Anterior cingulate cortex (tissue), 58 donors: ENCODE results near the gene RPL41.
A peak's percentile ranks its signal among the peaks of the same experiment; 100 is the strongest.
"Not testable (repeated sequence)": the region's sequence is repeated elsewhere in the genome, so short reads cannot be mapped to it uniquely, and the experiment has no call there.

Source experiments
- DNase-seq, 58 donors: peaks; one replicate each; lab custom pipeline; 2025; lab: John Stamatoyannopoulos, UW

The RPL41 gene

DNA sequence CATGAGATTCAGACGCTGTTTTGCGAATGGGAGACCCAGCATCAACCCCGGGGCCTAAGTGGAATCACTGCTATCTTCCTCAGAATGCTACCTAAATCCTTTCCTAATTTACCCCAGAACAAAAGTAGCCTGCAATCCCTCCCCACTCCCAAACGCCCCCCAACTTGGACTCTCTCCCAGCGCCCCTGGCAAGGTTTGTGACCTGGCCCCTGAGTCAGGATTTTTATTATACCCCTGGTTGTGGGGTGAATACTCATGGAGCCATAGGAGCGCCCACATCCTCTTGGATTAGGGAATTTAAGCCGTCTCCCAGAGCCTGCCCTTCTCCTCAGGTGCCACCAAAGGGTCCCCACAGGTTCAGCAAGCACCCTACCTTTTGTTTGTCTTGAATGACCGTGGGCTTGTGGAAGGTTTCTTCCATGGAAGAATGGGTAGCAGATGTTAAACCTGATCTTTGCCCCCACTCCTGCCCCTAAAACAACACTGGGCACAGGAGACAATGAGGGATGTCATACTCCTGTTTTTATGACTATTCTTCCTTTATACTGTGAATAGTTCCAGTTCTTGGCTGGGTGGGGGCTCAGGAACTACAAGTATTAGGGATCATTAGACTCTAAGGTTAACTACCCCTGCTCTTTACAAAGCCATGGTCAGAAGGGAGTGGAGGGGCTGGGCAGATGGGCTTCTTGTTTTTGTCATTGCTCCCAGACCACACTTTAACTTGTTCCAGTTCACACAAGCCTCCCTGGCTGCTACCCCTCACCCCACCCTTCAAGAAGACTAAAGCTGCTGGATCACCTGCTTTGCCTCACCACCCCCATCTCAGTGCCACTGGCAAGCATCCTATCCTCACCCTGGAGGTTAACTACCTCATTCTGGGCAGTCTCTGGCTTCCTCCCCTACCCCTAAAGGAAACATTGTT lies 36.6 kb downstream of the RPL41 start:
- peak in 1 of 58 donors; percentile 31 for DNase-seq

DNA sequence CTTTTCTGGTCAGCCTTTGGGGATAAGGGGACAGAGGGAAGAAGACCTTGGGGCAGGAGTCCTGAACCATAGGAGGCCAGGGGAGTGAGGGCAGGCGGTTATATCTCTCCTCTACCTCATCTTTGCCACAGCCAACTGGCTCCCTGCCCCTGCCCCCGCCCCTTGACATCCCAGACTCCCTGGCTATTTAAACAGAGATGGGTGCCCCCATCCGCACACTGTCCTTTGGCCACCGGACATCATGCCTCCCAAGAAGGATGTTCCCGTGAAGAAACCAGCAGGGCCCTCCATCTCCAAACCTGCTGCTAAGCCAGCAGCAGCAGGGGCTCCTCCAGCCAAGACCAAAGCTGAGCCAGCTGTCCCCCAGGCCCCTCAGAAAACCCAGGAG lies 37.2 kb downstream of the RPL41 start:
- no peak for DNase-seq

DNA sequence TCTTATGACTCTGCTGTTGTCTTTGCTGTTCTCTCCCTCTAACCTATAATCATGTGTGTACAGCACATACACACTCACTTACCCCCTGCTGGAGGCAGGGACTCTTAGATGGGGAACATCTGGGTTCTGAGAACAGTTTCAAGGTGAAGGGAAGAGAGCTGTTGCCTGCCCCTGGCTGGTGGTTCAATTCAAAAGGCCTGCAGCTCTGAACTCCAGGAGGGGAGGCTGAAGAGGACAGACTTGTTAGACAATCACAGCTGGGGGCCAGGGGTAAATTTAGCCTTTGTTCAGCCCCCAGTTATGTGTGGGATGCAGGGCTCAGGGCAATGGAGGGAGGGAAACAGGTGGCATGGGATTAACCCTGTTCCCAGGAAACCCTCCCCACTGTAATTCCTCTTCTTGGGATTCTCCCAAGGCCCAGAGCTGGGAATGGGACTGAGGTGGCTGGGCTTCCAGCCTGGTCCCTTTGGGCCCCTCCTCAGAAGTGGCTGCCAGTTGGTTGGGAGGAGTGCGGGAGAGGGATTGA lies 37.9 kb downstream of the RPL41 start:
- no peak for DNase-seq

DNA sequence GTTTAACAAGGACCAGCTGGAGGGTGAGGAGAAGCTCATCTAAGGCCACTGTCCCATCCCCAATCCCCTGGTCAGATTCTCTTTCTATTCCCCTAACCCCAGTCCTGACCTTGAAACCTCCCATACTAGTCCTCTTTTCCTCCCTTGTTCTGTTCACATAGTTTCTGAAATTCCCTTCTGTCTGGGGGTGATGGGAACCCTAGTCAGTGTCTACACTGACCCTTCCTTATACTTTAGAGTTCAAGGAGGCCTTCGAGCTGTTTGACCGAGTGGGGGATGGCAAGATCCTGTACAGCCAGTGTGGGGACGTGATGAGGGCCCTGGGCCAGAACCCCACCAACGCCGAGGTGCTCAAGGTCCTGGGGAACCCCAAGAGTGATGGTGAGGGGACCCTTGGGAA lies 38.4 kb downstream of the RPL41 start:
- no peak for DNase-seq

DNA sequence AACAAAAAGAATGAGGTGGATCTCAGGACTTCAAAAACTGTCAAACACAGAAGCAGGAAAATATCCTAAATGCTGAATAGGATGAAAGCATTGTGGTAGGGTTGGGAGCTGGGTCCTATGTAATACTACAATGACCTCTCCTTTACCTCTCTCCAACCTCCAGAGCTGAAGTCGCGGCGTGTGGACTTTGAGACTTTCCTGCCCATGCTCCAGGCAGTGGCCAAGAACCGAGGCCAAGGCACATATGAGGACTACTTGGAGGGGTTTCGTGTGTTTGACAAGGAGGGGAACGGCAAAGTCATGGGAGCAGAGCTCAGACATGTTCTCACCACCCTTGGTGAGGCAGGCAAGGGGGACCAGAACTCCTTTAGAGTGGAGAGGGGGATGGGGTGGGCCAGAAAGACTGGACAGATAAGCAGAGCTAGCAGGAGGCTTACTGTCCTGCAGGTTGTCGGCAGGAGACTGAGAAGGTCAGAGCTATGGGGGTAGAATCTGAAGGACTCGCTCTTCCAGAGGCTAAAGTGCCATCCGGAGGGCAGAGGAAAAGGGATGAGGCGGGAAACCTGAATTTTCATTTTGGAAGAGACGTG lies 38.9 kb downstream of the RPL41 start:
- no peak for DNase-seq

DNA sequence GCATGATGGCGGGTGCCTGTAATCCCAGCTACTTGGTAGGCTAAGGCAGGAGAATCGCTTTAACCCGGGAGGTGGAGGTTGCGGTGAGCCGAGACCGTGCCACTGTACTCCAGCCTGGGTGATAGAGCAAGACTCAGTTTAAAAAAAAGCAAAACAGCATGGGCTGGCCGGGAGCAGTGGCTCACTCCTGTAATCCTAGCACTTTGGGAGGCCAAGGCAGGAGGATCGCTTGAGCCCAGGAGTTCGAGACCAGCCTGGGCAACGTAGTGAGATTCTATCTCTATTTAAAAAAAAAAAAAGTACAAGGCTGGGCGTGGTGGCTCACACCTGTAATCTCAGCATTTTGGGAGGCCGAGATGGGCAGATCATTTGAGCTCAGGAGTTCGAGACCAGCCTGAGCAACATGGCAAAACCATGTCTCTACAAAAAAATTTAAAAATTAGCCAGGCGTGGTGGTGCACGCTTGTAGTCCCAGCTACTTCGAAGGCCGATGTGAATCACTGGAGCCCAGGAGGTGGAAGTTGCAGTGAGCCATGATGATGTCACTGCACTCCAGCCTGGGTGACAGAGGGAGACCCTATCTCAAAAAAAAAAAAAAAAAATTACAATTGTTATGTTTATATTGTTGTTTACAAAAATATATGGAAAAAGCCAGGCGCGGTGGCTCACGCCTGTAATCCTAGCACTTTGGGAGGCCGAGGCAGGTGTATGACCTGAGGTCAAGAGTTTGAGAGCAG lies 40.2 kb downstream of the RPL41 start:
- not testable (repeated sequence) for DNase-seq

DNA sequence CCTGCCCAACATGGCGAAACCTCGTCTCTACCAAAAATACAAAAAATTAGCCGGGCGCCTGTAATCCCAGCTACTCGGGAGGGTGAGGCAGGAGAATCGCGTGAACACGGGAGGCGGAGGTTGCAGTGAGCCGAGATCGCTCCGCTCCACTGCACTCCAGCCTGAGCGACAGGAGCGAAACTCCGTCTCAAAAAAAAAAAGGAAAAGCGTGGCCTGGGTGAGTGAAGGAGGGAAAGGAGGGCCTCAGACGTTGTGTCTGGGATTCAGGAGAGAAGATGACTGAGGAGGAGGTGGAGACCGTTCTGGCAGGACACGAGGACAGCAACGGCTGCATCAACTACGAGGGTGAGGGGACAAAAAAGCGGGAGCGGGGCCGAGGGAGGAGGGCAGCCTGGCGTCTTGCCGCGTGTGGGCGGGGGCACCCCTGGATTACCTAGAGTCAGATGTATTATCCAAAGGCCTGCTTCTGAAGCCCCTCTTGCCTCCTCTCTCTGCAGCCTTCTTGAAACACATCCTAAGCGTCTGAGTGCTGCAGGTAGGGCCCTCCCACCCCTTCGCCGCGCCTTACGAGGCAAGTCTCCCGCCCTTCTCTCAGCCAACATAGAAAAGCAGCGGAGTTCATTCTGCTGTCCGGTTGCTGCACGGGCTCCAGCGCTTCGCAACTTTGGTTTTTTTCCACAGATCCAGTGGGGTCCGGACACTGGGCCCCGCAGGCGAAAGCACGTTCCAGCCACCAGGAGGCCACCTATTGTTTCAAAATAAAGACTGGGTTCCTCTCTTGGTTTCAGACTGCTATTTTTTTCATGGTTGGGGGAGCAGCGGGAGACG lies 41.0 kb downstream of the RPL41 start:
- peak in 46 of 58 donors; percentile 5 to 84 (median 59) for DNase-seq

DNA sequence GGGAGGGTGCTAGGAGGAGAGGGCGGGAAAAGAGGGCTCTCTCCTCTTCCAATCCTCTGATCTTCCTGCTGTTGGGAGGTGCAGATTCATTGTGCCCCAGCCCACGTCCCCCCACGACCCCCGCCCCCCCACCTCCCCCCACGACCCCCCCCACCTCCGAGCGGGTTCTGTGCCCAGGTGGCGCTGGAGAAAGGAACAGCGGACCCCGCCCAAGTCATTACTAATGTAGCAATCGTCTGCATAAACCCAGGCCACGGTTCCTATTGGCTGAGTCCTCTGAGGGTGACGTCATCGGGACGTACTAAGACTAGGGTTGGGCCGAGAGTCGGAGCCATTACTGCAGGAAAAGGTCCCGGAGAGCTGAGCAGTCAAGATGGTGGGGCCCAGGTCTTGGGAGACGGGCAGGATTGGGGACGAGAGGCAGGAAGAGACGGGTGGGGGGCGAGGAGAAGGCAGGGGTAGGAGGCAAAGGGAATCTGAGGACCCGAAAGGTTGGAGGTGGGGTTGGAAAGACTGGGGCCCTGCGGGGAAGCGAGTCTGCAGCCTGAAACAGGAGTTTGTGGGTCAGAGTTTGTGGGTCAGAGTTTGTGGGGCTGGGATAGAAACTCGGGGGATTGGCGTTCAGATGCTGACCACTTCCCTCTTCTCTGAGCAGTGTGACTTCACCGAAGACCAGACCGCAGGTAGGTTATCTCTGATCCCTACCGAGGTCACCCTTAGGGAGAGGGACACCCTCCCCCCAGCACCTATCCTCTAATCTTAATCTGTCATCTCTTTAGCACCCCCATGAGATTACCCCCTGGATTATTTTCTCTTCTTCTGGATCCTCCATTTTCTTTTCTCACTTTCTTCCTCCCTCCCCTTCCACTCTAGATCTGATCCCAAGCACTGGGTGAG lies 41.8 kb downstream of the RPL41 start, which contains the start of gene MYL6:
Gene MYL6, plus strand, starts transcription at position 331 of the 897 bp plus-strand sequence. Its CDS starts 43 bp downstream, at position 374.
- peak; percentile 36 to 99 (median 92) for DNase-seq

DNA sequence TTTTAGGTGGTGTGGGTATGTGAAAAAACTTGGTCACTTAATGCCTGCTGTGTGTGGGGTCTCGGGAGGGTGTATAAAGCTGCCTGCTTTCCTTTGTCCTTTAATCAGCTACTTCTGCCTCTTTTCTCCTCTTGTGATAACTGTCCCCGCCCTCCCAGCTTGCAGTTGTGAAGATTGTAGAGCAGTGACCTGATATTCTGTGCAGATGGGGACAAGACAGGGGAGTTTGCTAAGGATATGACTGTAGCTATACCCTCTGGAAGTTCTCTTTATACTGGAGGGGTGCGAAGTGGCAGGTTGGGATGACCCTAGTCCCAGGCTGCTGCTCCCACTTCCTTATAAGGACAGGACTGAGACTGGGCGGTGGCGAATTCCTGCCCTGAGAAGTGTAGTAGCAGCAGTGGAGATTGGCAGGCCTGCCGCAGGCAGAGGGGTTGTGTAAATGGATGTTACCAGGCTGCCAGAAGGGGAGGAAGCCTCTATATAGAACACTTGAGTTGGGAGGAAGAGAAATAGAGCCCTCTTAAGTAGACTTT lies 42.6 kb downstream of the RPL41 start:
- peak in 39 of 58 donors; percentile 12 to 58 (median 25) for DNase-seq

DNA sequence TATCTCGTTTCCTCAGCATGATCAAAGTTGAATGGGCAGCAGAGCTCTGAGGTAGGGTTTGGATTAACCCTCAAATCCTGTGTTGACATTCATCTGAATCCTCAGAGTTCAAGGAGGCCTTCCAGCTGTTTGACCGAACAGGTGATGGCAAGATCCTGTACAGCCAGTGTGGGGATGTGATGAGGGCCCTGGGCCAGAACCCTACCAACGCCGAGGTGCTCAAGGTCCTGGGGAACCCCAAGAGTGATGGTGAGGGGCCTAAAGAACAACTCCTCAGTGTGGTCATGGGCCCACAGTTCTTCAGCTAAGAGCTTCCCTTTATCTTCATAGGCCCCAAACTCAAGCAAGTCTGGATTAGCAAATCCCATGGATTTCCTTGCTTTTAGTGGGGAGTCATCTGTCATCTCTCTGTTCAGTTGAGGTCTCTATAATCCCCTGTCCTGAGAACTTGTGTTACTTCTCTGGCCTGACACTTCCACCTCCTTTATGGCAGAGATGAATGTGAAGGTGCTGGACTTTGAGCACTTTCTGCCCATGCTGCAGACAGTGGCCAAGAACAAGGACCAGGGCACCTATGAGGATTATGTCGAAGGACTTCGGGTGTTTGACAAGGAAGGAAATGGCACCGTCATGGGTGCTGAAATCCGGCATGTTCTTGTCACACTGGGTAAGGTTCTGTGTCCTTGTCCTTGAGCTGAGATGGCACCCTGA lies 43.2 kb downstream of the RPL41 start:
- DNase-seq = peak in 1 of 58 donors; percentile 30

DNA sequence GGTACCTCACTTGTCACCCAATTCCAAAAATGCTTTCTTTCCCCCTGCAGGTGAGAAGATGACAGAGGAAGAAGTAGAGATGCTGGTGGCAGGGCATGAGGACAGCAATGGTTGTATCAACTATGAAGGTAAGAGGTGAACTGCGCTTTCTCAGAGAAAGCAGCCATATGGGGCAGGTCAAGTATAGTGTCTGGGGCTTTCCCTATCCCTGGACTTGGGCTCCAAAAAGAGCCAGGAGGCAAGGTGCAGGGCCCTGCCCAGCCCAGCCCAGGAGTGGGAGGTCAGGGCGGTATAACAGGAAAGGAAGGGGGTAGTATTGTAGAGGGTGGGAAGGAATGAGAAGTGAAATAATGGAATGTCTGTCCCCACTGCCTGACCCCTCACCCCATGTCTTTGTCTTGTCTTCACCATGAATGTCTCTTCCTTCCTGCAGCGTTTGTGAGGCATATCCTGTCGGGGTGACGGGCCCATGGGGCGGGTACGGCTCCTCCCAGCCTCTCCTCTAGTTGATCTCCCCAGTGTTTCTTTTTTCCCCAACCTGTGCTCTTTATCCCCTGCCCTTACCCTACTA lies 43.8 kb downstream of the RPL41 start:
- DNase-seq = no peak

DNA sequence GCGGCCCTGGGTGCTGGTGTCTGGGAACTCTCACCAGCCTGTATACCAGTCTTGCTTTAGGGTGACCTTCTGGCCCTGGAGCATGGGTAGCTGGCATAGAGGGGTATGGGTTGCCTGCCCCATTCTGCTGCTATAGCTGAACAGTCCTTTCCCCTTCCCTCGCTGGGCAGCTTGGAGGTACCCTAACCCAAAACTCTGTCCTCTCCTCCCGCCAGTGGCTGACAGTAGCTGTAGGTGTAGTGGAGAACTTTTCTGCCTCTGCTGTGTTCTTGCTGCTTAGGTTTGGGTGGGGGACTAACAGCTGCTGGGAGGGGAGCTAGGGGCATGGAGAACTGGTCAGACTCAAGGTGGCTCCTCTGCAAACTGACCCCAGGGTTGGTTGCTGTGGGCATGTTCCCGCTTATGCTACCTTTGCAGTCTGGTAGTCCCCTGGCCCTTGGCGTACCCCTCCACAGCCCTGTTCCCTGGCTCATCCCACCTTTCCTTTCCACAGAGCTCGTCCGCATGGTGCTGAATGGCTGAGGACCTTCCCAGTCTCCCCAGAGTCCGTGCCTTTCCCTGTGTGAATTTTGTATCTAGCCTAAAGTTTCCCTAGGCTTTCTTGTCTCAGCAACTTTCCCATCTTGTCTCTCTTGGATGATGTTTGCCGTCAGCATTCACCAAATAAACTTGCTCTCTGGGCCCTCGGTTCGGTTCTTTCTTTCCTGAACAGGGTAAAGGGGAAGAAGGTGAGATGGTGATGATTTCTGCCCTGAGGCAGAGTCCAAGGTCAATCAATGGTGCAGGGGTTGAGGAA lies 44.7 kb downstream of the RPL41 start:
- no peak for DNase-seq

DNA sequence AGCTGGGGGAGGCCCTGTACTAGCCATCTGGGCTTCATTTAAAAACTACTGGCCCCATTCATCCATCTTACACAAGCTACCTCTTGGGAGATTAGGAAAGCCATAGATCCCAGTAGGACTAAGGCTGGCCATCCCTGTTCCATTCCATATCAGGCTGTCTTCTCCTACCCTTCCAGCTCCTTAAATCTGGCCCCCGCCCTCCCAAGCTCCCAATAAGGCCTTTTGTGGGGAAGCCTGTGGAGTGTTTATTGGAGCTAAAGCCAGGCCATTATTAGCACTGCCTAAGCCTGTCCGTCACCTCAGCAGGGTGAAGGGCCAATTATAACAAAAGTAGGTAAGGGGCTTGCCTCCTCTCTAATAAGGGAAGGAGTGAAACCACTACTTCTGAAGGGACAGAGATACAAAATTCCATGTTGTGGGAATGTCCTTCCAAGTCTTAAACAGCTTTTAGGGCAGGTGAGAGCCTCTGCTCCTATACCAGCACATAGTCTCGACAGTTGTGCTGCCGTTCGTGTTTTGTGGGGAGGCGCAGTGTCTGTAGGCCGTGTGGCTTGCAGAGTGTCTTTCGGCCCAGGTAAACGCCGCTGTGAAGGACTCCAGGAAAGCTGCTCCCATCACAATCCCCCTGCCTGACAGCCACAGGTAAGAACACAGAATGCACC lies 45.4 kb downstream of the RPL41 start:
- no peak for DNase-seq

DNA sequence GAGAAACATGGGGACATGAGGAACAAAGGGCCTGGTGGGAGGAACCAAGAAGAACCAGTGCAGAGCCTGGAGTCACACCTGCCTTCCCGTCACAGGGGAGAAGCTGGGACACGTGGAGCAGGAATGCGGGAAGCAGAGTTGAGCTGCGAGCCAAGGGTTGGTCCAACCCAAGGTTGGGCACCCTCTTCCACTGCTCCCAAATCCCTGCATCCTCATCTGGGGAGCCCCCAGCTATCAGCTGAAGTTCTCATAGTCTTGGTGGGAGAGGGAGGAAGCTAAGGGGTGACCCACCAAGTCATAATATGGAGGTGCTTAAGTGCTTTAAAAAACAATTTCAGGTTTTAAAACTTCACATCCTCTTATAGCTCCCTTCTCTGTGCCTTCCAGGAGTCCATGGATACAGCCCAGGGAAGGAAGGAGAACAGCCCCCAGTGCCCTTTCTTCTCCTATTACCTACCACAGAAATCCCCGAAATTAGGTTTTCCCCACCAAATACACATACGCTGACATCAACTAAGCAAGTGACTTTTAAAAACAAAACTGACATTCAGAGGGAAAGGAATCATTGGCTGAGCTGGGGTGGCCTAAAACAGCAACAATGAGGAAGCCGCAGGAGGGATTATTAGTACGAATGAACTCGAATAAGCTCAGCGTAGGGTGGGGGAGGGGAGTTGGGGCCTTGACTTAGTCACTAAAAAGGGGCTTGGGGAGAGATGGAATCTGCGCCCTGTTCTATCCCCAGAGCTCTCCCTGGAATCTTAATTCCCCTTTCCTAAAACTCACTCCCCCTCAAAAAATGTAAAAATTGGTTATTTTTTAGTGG lies 46.2 kb downstream of the RPL41 start:
- DNase-seq = no peak
